C1 segment of cervical spinal cord (tissue), 14 donors: ENCODE measurements around the gene SMCHD1.
"Not testable (repeated sequence)": the region's sequence is repeated elsewhere in the genome, so short reads cannot be mapped to it uniquely, and the experiment has no call there.

ENCODE experiments used
- DNase-seq, 14 donors: peaks; one replicate each; lab custom pipeline; 2025; lab: John Stamatoyannopoulos, UW

Gene SMCHD1

DNA sequence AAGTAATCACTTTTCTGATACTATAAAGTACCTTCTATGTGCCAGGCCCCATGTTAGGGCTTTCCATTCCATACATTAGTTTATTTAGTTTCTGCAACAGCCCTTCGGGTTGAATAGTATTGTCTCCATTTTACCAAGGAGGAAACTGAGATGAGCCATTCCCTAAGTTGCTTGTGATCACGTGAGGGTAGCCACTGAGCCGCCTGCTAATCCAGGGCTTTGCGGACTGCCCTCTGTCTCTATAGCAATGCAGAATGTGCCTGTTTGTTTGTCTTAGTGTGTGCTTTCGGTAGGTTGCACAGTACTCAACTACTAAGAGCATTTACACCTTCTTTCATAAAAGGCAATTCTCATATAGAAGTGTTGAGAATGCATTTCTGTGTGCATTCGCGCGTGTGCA lies 196.2 kb downstream of the SMCHD1 start:
- no peak for DNase-seq

DNA sequence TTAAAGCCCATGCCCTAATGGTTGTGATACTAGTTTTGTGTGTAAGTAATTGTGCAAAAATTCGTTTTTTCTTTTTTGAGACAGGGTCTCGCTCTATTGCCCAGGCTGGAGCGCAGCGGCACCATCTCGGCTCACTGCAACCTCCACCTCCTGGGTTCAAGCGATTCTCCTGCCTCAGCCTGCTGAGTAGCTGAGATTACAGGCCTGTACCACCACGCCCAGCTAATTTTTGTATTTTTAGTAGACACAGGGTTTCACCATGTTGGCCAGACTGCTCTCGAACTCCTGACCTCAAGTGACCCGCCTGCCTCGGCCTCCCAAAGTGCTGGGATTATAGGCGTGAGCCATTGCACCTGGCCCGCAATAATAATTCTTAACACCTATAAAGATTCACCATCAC lies 196.9 kb downstream of the SMCHD1 start:
- DNase-seq = not testable (repeated sequence)

GRCh38 chr18:2853173-2853925 lies 197.8 kb downstream of the SMCHD1 start:
- DNase-seq = no peak

- DNase-seq = no peak
Measured at GRCh38 chr18:2853926-2854664, 198.6 kb downstream of the SMCHD1 start.
